HUDEP-2 (cell line): ENCODE results near the gene YIF1A.
"Not testable (repeated sequence)": the region's sequence is repeated elsewhere in the genome, so short reads cannot be mapped to it uniquely, and the experiment has no call there.

Experiments used
- DNase-seq, 76 experiments: peaks; one replicate each; lab custom pipeline; 2025; ENCODE audit not compliant: unreplicated experiment in 76 of 76; lab: John Stamatoyannopoulos, UW

Gene YIF1A

DNA sequence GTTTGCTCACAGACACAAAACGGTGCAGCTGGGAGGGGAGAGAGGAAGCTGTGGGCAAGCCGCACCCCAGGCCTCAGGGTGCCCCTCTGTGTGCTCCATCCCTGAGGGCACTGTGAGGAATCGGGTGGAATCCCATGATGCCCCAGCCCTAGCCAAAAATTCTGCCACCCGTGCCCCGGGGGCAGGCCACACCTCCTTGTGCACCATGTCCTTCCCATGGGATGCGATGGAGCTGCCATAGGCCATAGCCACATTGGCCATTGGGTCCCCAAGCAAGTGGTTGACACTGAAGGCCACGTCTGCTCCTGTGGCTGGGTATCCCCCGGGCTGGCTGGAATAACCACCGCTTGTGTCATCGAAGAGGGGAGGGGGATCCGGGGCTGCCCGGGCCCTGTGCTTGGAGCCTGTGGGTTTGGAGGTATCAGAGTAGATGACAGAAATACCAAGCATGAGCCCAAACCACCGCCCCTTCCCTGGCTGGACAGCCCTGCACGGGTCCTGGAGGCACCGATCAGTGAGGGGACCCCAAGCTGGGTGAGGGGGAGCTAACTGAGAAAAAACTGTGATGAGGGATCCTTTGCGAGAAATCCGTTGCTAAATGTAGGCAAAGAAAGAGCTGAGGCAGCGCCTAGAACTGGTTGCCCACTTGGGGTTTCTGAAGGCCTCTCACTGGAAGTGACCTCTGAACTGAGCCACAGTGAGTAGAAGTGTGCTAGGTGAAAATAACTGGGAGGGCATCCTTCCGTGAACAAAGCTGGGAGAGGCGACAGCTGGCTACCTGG lies 863 bp downstream of the YIF1A start:
- DNase-seq: peak in 1 of 76 experiments; percentile 27

DNA sequence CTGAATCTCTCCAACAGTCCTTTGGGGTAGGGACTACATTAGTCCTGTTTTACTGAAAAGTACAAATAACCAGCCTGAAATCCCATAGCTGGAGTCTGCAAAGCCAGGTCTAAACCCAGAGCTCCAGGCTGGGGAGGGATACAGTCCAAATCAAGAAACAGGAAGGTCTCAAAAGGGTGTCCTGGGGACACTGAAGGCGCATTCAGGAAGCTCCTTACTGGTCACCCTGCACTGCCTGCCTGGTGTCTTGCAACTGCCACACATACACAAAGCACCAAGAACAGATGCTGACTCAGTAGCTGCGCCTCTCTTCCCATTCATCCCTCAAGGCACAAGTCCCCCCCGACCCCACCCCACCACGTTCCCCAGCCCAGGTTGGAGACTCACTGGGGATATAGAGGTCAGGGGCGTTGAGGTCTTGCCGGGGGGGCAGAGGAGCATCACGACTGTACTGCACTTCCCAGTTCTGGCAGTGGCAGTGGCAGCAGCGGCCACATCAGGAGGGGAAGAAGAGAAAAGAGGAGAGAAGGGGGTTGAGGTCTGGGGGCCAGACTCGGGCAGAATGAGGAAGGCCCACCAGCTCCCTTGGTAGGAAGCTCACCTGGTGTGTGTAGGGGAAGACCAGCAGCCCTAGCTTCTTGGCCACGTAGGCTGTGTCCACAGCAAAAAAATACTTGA lies 1.6 kb downstream of the YIF1A start:
- DNase-seq: no peak

- DNase-seq: no peak
Measured at GRCh38 chr11:66286699-66287098, 2.2 kb downstream of the YIF1A start.

DNA sequence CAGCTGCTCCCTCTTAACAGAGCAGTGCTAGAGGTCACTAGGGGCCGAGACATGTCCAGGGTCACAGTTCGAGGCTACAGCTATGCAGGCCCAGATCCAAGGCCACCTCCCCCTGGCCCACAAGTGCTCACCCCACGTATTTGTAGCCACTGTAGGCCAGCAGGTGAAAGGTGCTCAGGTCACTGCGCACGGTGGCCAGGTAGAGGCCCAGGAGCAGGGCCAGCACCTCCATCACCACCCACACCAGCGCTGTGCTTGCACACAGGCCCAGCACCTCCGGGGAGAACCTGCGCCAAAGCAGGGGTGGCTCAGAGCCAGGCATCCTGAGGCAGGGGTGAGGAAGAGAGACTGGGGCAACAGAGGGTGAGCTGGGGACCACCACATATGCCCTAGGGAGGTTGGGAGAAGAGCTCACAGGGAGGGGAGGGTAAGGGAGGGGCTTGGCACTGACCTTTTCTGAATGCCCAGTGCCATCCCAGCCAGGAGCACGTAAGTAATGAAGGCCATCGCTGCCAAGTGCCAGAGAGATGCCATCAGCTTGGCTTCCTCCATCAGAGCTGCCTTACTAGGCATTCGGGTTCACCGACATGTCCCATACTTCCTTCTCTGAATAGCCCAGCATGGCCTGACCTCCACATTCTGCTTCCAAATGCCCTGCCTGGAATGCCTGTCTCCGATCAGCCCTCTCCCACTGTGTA lies 3.5 kb downstream of the YIF1A start:
- DNase-seq: no peak

DNA sequence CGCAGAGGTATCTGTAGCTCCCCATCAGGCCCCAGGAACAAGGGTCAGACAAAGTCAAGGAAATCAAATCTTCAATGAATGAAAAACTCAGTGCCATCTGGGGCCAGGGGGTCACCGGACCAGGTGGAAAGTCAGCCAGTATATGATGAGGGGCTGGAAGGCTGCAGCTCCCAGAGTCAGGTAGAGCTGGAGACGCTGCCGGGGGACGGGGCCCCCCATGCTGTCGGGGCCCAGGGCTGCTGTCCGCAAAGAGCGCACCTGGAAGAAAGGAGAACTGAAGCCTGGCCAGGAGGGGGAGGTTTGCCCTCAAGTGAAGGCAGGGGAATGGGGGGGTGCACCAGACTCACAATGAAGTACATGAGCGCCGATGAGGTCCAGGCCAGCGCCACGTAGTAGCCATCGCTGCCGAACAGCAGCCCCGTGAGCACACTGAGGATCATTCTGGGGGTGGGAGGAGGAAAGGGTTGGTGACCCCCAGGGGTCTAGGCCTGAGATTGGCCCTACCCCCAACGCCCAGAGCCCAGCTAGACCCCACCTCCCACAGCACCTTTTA lies 4.3 kb downstream of the YIF1A start:
- DNase-seq: no peak

- DNase-seq: no peak
Measured at GRCh38 chr11:66283461-66284105, 5.4 kb downstream of the YIF1A start.

- DNase-seq: peak in 75 of 76 experiments; percentile 36 to 98 (median 94)
Measured at GRCh38 chr11:66282468-66283455, 6.2 kb downstream of the YIF1A start.

DNA sequence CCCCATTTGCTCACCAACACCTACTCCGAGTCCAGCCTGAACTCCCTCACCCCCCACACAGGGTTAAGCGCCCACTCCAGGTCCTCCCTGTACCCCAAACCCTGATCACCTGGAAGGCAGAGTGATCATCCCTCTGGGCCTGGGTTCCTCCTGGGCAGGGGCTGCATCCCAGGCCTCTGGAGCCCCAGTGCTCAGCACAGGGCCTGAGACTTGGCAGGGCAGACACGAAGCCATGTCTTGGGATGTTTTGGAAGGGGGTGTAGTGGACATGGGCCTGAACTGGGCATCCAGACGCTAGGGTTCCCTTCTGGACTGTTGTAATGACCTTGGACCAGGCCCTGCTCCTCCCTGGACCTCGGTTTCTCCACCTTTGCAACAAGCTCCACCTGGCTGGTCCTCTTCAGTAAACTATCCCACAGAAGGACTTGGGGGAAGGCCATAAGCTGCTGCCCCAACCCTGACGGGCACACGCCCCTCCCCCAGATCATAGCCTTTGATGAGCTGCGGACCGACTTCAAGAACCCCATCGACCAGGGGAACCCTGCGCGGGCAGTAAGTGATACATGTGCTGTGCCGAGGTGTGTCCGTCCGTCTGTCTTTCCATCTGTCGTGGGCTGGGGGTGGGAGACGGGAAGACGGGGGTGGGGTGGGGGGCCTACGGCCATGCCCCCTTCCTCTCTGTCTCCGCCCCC lies 7.0 kb downstream of the YIF1A start:
- DNase-seq: no peak

- no peak for DNase-seq
Measured at GRCh38 chr11:66281001-66281400, 7.9 kb downstream of the YIF1A start.

- no peak for DNase-seq
Measured at GRCh38 chr11:66280428-66280827, 8.5 kb downstream of the YIF1A start.

DNA sequence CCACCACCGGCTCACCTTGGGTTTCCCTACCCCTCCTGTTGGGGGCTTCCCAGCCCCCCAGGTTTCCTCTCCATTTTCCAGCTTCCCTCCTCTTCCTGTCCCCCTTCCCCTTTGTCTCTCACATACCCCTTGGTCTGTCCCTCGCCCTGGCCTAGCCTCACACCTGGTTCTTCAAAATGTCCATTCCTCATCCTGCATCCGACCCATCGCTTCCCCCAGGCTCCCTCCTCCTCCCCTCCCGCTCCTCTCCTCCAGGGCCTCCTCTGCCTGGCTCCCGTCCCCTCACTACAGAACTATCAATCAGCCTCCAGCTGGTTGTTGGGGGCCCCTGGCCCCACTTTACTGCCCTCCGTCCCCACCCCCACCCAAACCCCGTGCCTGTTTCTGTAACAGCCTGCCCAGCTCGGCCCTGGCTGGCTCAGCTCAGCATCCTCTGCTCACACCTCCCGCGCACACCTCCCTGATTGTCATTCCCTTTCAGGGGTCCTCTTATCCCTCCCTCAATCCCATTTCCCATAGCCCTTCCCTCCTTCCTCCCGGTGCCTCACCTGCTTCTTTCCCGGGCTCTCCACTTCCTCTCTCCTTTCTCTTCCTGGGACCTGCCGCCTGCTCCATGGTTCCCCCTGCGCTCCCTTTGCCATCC lies 9.7 kb downstream of the YIF1A start:
- DNase-seq: no peak

- peak in 1 of 76 experiments; percentile 10 for DNase-seq
Measured at GRCh38 chr11:66278363-66279091, 10.4 kb downstream of the YIF1A start.

DNA sequence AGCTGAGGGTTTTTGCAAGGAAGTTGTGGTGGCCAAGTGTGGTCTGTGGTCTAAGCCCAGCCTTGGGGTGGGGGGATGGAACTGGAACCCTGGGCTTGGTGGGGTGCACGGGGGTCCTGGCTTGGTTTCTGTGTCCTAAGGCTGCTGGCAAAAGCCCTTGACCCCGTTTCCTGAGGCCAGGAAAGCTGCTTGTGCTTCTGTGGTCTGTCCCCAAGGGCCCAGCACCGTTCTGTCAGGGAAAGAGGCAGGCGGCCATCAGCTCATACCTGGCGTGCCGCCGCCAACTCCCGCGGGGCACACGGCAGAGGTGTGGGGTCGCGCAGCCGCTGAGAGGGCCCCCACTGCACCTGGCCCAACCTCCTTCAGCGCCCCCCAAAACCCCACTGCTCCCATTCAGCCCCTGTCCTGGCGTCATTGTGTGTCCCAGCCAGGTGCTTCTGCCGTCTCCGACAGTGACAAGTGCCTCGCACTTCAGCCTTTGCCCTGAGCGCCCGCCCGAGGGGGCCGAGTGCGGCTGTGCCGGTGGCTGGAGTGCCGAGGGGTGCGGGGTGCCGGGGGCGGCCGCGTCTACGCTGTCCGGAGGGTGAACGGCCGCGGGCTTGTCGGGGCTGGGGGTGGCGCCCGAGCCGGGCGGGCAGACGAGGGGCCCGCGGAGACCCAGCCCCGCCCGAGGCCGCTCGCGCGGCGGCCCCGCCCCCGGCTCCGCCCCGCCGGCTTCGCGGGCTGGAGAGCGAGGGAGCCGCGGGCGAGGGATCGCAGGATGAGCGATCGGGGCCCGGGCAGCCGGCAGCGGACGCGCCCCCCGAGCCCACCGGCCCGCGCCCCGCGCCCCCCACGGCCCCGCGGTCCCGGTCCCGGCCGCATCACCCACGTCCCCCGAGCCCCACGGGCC lies 11.2 kb downstream of the YIF1A start, which contains the start of gene CNIH2:
CNIH2 (plus strand) TSS at position 705 of the 892 bp plus-strand sequence. CDS start 282 bp downstream, outside the sequence.
- peak in 2 of 76 experiments; percentile 5 to 6 for DNase-seq

DNA sequence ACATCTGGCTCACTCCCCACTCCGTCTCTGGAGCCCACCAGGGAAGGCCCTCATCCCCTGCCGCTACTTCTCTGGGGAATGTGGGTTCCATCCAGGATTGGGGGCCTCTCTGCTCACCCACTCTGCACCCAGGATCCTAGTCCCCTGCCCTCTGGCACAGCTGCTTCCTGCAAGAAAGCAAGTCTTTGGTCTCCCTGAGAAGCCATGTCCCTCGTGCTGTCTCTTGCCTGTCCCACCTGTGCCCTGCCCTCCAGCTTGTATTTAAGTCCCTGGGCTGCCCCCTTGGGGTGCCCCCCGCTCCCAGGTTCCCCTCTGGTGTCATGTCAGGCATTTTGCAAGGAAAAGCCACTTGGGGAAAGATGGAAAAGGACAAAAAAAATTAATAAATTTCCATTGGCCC lies 11.9 kb downstream of the YIF1A start:
- not testable (repeated sequence) for DNase-seq

GRCh38 chr11:66276619-66277018 lies 12.3 kb downstream of the YIF1A start:
- DNase-seq: not testable (repeated sequence)

- DNase-seq: no peak
Measured at GRCh38 chr11:66275984-66276612, 12.8 kb downstream of the YIF1A start.
